GM21360 (cell line): ENCODE results near the gene PPFIA2.

Experiments
- ATAC-seq: cut with Tn5 transposase; IDR thresholded peaks from one replicate; pipeline ENCODE4 v1.9.1; 2021; ENCODE audit warnings: mild to moderate bottlenecking, moderate library complexity; ENCODE audit not compliant: unreplicated experiment

The PPFIA2 gene

GRCh38 chr12:81465191-81465590 is 294.0 kb downstream of the PPFIA2 start:
- ATAC-seq = no peak

GRCh38 chr12:81461163-81461562 is 298.0 kb downstream of the PPFIA2 start:
- no peak for ATAC-seq

GRCh38 chr12:81450920-81451739 is 308.0 kb downstream of the PPFIA2 start:
- ATAC-seq = no peak

- ATAC-seq = no peak
These were observed 317.5 kb downstream of the PPFIA2 start for GRCh38 chr12:81441629-81442028.

GRCh38 chr12:81440001-81440400 is 319.1 kb downstream of the PPFIA2 start:
- no peak for ATAC-seq

GRCh38 chr12:81439344-81439743 is 319.8 kb downstream of the PPFIA2 start:
- no peak for ATAC-seq

GRCh38 chr12:81417056-81417455 is 342.1 kb downstream of the PPFIA2 start:
- no peak for ATAC-seq

- no peak for ATAC-seq
These were observed 342.6 kb downstream of the PPFIA2 start for GRCh38 chr12:81416571-81416970.

- no peak for ATAC-seq
These were observed 344.7 kb downstream of the PPFIA2 start for GRCh38 chr12:81414441-81414840.

- ATAC-seq = no peak
These were observed 346.2 kb downstream of the PPFIA2 start for GRCh38 chr12:81412940-81413339.

GRCh38 chr12:81403348-81403747 is 355.8 kb downstream of the PPFIA2 start:
- no peak for ATAC-seq

GRCh38 chr12:81401241-81401640 is 357.9 kb downstream of the PPFIA2 start:
- ATAC-seq = no peak

GRCh38 chr12:81400024-81400423 is 359.1 kb downstream of the PPFIA2 start:
- no peak for ATAC-seq

- ATAC-seq = no peak
These were observed 363.7 kb downstream of the PPFIA2 start for GRCh38 chr12:81395431-81395830.

- ATAC-seq = no peak
These were observed 369.5 kb downstream of the PPFIA2 start for GRCh38 chr12:81389550-81390099.

- no peak for ATAC-seq
These were observed 373.0 kb downstream of the PPFIA2 start for GRCh38 chr12:81386101-81386500.

GRCh38 chr12:81381951-81382350 is 377.2 kb downstream of the PPFIA2 start:
- no peak for ATAC-seq

GRCh38 chr12:81378601-81379285 is 380.4 kb downstream of the PPFIA2 start:
- no peak for ATAC-seq

GRCh38 chr12:81377771-81378170 is 381.4 kb downstream of the PPFIA2 start:
- ATAC-seq = no peak

- ATAC-seq = no peak
These were observed 383.2 kb downstream of the PPFIA2 start for GRCh38 chr12:81375969-81376368.

GRCh38 chr12:81370456-81370855 is 388.7 kb downstream of the PPFIA2 start:
- no peak for ATAC-seq

GRCh38 chr12:81369175-81369574 is 390.0 kb downstream of the PPFIA2 start:
- ATAC-seq = no peak
